Measurements from ENCODE around the gene EPHB1.
A peak's percentile ranks its signal among the peaks of the same experiment; 100 is the strongest.

The EPHB1 gene

DNA sequence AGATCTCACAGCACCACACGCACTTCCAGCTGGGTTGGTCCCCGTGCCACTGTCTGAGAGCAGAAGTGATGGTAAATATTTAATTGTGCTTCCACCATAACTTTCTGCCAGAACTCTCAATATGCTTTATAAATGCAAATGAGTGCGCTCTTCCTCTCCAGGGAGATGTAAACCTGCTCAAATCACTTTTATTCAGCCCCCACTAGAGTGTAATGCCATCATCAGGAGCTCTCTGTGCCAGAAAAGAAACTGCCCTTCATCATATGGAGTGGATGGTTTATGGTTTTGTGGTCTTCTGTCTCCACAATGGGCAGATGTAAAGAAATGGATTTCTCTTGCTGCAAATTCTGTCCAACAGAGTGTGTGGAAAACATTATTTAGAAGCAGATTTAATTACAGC is 127.0 kb downstream of the EPHB1 start:
- no peak for DNase-seq
- intact Hi-C loops (cut with DNase I): no loop called here

- peak in 11 of 42 donors; percentile 27 to 73 (median 47) for DNase-seq
- intact Hi-C loops (cut with DNase I): no loop called here
These were observed 127.8 kb downstream of the EPHB1 start for GRCh38 chr3:134922866-134923265.

GRCh38 chr3:134923286-134923685 is 128.2 kb downstream of the EPHB1 start:
- no peak for DNase-seq

GRCh38 chr3:134927599-134927998 is 132.5 kb downstream of the EPHB1 start:
- intact Hi-C loops (cut with DNase I): no loop called here
- no peak for DNase-seq

More at GRCh38 chr3:134923286-134923685, 128.2 kb downstream of the EPHB1 start:
- intact Hi-C loops (cut with DNase I): no loop called here

- intact Hi-C loops (cut with DNase I): no loop called here
- DNase-seq: peak in 41 of 42 donors; percentile 26 to 94 (median 67)
These were observed 133.3 kb downstream of the EPHB1 start for GRCh38 chr3:134928392-134928791.

- no peak for DNase-seq
- intact Hi-C loops (cut with DNase I): no loop called here
These were observed 133.8 kb downstream of the EPHB1 start for GRCh38 chr3:134928819-134929218.

DNA sequence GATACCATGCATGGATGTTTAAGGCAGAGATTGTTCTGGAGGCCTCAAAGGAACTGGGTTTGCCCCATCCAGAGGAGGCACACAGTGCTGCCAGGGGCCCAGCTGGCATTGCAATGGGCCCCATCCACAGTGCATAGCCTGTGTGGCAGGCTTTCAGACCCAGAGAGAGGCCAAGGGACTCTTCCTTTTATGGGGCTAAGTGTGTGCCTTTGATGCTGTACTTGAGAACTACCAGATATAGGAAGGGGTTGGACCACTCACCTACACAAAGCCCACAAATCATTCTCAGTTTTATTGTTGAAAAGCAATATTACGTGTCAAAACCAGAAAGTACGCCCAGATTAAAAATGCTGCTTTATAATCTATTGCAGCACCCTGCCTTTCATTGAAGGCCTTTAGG is 134.9 kb downstream of the EPHB1 start:
- no peak for DNase-seq
- intact Hi-C loops (cut with DNase I): loop anchor here (10.0 kb wide), 1 partner anchor 135 kb away; the partner anchor contains the start of gene EPHB1

DNA sequence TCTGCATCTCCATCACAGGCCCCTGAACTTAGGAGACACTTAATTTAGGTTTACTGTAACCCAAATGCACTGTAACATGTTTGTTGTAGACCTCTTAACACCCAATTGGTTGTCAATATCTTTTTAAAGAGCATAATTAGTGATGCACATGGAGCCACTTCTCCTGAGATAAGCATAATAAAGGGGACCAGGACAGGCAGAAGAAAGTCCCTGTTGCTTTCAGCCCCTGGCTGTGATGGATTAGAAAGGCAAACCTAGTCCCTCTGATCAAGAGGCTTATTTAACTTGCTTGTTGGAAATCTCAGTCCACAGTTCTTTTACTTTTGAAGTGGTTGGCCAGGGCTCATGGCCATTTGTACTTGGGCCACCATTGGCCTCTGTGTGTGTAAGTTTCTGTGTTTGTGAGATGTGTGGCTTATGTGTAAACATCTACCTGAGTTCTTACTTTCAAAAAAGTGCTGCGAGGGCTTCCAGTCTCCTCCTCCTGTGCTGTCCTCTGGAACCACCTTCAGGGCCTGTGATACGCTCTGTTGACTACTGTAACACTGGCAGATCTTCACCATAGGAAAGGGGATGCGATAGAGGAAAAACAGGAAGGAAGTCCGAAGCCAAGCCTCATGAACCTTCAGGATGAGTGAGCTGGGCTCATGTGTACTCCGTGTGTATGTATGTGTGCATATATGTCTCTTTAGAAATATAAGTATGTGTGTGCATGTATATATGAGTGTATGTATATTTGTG is 136.2 kb downstream of the EPHB1 start:
- DNase-seq: no peak
- intact Hi-C loops (cut with DNase I): loop anchor here (10.0 kb wide), 1 partner anchor 136 kb away; the partner anchor contains the start of gene EPHB1

GRCh38 chr3:134932035-134932434 is 137.0 kb downstream of the EPHB1 start:
- no peak for DNase-seq
- intact Hi-C loops (cut with DNase I): loop anchor here (10.0 kb wide), 1 partner anchor 137 kb away; the partner anchor contains the start of gene EPHB1

DNA sequence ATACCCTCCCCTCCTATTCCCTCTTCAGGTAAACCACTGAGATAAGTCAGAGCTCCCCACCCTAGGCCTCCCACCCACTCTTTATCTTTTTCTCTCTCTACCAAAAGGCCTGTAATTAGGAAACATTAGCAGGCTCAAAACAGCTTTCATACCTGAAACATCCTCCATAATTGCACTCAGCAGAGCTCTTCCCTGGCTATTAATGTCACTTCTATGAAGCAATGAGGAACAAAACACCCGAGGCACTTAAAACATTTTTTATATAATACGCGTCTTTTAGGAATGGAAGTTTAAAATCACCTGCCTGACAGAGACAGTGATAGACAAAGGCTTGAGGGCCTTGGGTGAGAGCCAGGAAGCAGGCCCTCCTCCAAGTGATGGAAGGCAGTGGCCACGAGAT is 138.9 kb downstream of the EPHB1 start:
- DNase-seq: peak in 2 of 42 donors; percentile 38 to 45
- intact Hi-C loops (cut with DNase I): loop anchor here (10.0 kb wide), 1 partner anchor 139 kb away; the partner anchor contains the start of gene EPHB1

GRCh38 chr3:134934933-134935332 is 139.9 kb downstream of the EPHB1 start:
- intact Hi-C loops (cut with DNase I): loop anchor here (10.0 kb wide), 1 partner anchor 140 kb away; the partner anchor contains the start of gene EPHB1
- DNase-seq: no peak

DNA sequence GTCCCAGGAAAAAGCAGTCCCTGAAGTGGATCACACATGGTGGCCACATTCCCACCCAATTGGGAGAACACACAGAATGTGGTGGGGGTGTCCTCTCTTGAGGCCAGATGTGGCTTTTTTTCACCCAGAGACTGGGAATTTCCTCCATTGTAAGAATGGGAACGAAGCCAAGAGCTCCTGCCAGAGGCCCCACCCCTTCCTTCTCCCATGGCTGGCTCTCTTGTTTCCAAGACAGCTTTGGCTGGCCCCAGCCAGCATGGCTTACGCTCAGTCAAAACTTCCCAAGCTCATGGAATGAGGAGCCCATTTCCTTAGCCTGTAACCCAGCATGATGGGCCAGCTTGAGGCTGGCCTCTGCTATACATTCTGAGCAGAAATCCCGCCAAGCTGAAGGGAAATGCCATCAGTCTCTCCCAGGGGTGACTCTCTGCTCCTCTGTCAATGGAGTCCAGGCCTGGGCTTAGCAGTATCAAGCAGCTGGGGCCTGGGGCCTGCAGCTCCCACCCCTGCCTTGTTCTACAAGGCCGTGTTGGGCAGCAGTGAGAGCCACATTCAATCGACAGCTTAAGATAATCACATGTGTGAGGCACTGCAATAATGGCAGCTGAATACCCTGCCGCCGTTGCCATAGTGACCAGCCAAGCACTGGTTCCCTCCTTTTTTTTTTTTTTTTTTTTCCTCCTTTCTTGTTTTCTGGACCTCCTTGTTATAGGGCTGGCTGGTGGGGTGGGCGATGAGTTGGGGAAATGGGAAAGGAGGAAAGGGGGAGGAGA is 142.4 kb downstream of the EPHB1 start:
- intact Hi-C loops (cut with DNase I): loop anchor here (10.0 kb wide), 1 partner anchor 143 kb away; the partner anchor contains the start of gene EPHB1
- peak in 1 of 42 donors; percentile 17 for DNase-seq

DNA sequence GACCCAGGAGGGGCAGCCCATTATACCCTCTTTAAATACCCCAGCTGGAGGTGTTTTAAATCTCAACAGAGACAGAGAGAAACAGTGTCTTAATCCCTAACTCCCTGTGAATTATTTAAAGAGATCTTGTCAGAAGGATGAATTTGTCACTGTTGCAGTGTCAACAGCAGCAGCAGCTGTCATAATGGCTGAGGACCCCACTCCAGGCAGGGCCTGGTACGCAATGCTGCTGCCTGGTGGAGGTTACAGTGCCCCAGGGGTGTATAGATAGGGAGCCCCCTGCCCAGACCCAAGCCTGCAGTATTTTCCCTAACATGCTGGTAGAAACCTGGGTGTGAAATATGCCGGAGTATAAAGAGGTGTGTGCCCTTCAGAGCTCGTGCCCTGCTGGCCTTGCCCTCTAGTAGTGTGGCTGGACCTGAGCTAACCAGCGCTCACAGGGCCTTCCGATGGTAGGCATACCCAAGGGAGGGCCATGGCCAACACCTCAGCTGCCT is 143.0 kb downstream of the EPHB1 start:
- intact Hi-C loops (cut with DNase I): loop anchor here (10.0 kb wide), 1 partner anchor 143 kb away; the partner anchor contains the start of gene EPHB1

DNA sequence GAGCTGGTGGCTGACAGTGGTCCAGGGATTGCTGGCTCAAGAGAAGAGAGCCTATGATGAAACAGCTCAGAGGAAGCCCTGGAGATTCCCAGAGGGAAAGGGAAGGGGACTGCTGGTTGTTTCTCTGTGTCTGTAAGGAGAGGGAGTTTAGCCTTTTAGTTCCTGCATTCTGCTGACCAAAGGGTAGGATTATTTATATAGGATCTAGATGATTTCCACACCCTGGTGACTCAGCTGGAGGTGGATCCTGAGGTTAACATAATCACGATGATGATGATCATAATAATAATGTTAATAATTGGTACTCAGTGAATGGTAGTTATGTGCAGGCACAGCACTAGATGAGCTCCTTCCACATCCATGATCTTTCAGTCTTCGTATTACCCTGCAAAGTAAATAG is 144.9 kb downstream of the EPHB1 start:
- DNase-seq: no peak
- intact Hi-C loops (cut with DNase I): loop anchor here (10.0 kb wide), 1 partner anchor 145 kb away; the partner anchor contains the start of gene EPHB1

More for the DNA sequence above, 143.0 kb downstream of the EPHB1 start:
- DNase-seq: no peak

DNA sequence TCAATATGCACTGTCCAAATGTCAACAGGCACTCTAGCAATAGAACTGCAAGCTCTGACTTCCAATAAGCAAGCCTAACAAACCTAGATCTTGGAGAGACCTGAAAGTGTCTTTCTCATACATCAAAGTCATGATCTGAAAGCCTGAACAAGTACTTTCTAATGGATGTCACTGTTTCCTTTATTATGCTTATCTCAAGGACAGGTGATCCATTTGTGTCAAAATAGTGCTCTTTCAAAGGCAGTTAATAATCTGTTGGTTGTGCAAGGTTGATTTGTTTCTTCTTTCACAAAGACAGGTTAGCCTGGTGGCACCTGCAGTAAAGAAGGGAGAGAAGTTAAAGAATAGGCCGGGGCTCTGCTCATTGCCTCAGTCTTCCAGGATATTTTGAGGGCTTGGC is 146.8 kb downstream of the EPHB1 start:
- intact Hi-C loops (cut with DNase I): no loop called here

DNA sequence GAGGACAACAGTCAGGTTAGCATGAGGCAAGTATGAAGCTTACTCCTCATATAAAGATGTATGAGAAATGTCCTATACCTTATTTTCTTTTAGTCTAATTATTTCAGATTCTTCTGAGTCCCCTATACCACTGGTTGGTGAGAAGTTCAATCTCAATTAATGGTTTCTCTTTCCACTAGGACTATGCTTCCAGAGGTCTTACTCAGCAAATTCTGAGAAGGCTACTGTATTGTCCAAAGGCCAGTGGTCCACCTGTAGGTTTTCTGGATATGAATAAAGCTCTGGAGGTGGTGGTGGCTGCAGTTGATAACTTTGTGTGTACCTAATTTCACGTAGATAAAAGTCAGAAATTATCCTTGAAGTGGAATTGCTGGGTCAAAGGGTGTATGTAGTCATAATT is 149.4 kb downstream of the EPHB1 start:
- intact Hi-C loops (cut with DNase I): no loop called here
- DNase-seq: no peak

More for the DNA sequence above, 146.8 kb downstream of the EPHB1 start:
- DNase-seq: no peak

DNA sequence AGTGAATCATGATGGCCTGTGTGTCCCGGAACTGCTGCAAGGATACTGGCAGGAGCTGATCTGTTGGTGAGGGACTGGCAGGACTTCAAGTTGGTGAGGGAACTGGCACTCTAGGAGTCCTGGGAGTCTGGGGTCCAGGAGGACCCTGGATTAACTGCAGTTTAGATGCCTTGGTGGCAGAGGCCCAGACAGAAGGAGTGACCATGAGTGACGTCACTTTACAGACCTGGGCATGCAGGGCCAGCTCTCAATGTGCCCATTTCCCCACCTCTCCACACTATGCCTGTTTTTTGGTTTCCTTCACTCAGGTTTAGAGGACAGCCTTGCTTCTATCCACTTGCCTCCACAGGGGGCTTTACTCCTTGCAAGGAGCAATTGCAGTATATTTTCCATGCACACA is 154.1 kb downstream of the EPHB1 start:
- no peak for DNase-seq
- intact Hi-C loops (cut with DNase I): no loop called here

GRCh38 chr3:134952371-134952770 is 157.3 kb downstream of the EPHB1 start:
- intact Hi-C loops (cut with DNase I): no loop called here
- peak in 8 of 42 donors; percentile 14 to 64 (median 50) for DNase-seq

GRCh38 chr3:134955874-134956273 is 160.8 kb downstream of the EPHB1 start:
- intact Hi-C loops (cut with DNase I): no loop called here
- DNase-seq: no peak

DNA sequence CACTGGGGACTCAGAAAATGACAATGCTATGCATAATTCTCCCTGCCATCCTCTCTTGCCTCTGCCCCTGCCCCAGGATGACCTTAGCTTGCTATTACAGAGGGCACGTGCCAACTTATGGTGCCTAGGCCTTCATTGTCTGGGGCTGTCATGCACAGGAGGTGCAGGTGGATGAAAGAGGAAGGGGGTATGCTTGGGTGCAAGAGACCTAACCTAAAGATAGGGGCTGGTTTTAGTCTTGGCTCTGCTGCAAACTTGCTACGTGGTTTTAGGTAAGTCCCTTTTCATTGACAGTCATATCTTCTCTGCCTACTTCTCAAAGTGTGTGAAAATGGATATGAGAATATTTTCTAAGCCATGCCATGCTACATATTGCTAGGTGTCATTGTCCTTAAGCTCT is 161.3 kb downstream of the EPHB1 start:
- intact Hi-C loops (cut with DNase I): no loop called here
- DNase-seq: no peak
